Activated CD8-positive, alpha-beta T cell treated with anti-CD3 and anti-CD28 coated beads for 36 hours (primary cell): Measurements from ENCODE around the gene RBSN. TPM values are rescaled to one million over a fixed set of nuclear protein-coding genes. Genes with fewer than 3 reads are reported as not detected.

Experiments used
- ATAC-seq: fragments of 200-7000 bp; cut with Tn5 transposase; one replicate; pipeline ENCODE4 v1.10.0; 2021; ENCODE audit warnings: mild to moderate bottlenecking, moderate library complexity
- CTCF ChIA-PET: fragments of 350-600 bp; sonication (Branson Sonifier 250); formaldehyde crosslinking; loops from one replicate; lab custom pipeline; 2021; ENCODE audit warnings: antibody characterized with exemption; lab: Charles Lee
- POLR2A ChIA-PET: fragments of 350-600 bp; sonication (Branson Sonifier 250); formaldehyde crosslinking; loops from one replicate; lab custom pipeline; 2021; ENCODE audit warnings: antibody characterized with exemption; lab: Charles Lee
- DNase-seq: peaks from one replicate; pipeline ENCODE4 v3.0.0-alpha.2; 2020
- H3K27ac Mint-ChIP-seq: one replicate; pipeline ENCODE4 v1.8.0; 2021; ENCODE audit warnings: mild to moderate bottlenecking, mixed read lengths
- H3K27me3 Mint-ChIP-seq: one replicate; pipeline ENCODE4 v1.8.0; 2021; ENCODE audit warnings: mixed read lengths
- H3K36me3 Mint-ChIP-seq: one replicate; pipeline ENCODE4 v1.8.0; 2021; ENCODE audit warnings: low read depth, mixed read lengths
- H3K4me1 Mint-ChIP-seq: one replicate; pipeline ENCODE4 v1.8.0; 2021; ENCODE audit warnings: low read depth, mixed read lengths
- H3K4me3 Mint-ChIP-seq: one replicate; pipeline ENCODE4 v1.8.0; 2021; ENCODE audit warnings: mild to moderate bottlenecking, moderate library complexity, mixed read lengths
- H3K9me3 Mint-ChIP-seq: one replicate; pipeline ENCODE4 v1.8.0; 2021; ENCODE audit warnings: mixed read lengths
- CTCF ChIP-seq: fragments of 200-600 bp; IDR thresholded peaks from one replicate; pipeline ENCODE4 v1.8.0; 2022; ENCODE audit warnings: antibody characterized with exemption, mild to moderate bottlenecking
- intact Hi-C: fragments of 100-400 bp; cut with micrococcal nuclease; formaldehyde crosslinking; loops from one replicate; pipeline ENCODE4 v1.10.0; 2022
- total RNA-seq, 2 experiments: library from RNA; stranded (reverse); gene quantifications; one replicate each; pipeline ENCODE4 v1.2.3, GENCODE V29; 2021

Gene RBSN
- total RNA-seq, 2 experiments from 2014 or later, result 11.3 to 11.8 TPM

GRCh38 chr3:15064835-15065549, 34.0 kb downstream of the RBSN start, which contains the start of gene MRPS25:
TSS of gene MRPS25 (minus strand) at chr3:15065315. CDS start at chr3:15065194, 121 bp downstream.
- ATAC-seq (peak; percentile 99), DNase-seq (peak; percentile 94)
- ChIA-PET POLR2A (interaction anchor here (0.7 to 4.5 kb wide), 13 partner anchors 9 to 144 kb away, joined by 3 to 40 read pairs (median 3); partner anchors contain the start of genes NR2C2 and RBSN), CTCF (interaction anchor here (0.9 to 3.0 kb wide), 8 partner anchors 11 to 45 kb away, joined by 3 to 14 read pairs (median 4); no protein-coding TSS in a partner anchor)
- intact Hi-C loops, result no loop called here
- peak within 1 kb of the TSS; percentile 96 for H3K4me3 Mint-ChIP-seq
- no peaks in the 10 kb centered on the region for H3K9me3 Mint-ChIP-seq
- TF ChIP-seq CTCF, result no peak
- peaks cover 16% of the 10 kb centered on the region for H3K4me1 Mint-ChIP-seq
- peak within 1 kb of the TSS; percentile 97 for H3K27ac Mint-ChIP-seq
- H3K36me3 Mint-ChIP-seq, result peaks cover 22% of the 10 kb centered on the region
- H3K27me3 Mint-ChIP-seq, result no peaks in the 10 kb centered on the region

GRCh38 chr3:15064299-15064834, 34.6 kb downstream of the RBSN start:
- CTCF ChIA-PET, result interaction anchor here (1.0 to 3.0 kb wide), 6 partner anchors 11 to 45 kb away, joined by 3 to 14 read pairs (median 4); no protein-coding TSS in a partner anchor
- peaks cover 26% of the 10 kb centered on the region for H3K36me3 Mint-ChIP-seq
- no peaks in the 10 kb centered on the region for H3K9me3 Mint-ChIP-seq
- H3K27ac Mint-ChIP-seq, result peak overlapping the region; percentile 97
- peaks cover 21% of the 10 kb centered on the region for H3K4me1 Mint-ChIP-seq
- POLR2A ChIA-PET, result interaction anchor here (0.8 to 4.5 kb wide), 12 partner anchors 9 to 144 kb away, joined by 3 to 40 read pairs (median 4); partner anchors contain the start of genes NR2C2 and RBSN
- ATAC-seq (peak; percentile 5), DNase-seq (peak; percentile 34)
- no peak for TF ChIP-seq CTCF
- no peaks in the 10 kb centered on the region for H3K27me3 Mint-ChIP-seq
- peak overlapping the region; percentile 96 for H3K4me3 Mint-ChIP-seq
- intact Hi-C loops, result no loop called here

- ATAC-seq (no peak), DNase-seq (no peak)
- Mint-ChIP-seq H3K27me3 (no peaks in the 10 kb centered on the region), H3K36me3 (peaks cover 31% of the 10 kb centered on the region), H3K4me1 (peaks cover 21% of the 10 kb centered on the region), H3K9me3 (no peaks in the 10 kb centered on the region), H3K27ac (peak overlapping the region; percentile 97), H3K4me3 (peak overlapping the region; percentile 96)
- ChIA-PET POLR2A (interaction anchor here (1.0 to 4.5 kb wide), 7 partner anchors 10 to 117 kb away, joined by 3 to 40 read pairs (median 7); partner anchors contain the start of genes NR2C2 and RBSN), CTCF (interaction anchor here (1.4 to 3.0 kb wide), 3 partner anchors 12 to 15 kb away, joined by 4 to 14 read pairs (median 7); no protein-coding TSS in a partner anchor)
- no peak for TF ChIP-seq CTCF
- intact Hi-C loops, result no loop called here
These were observed 35.2 kb downstream of the RBSN start for GRCh38 chr3:15063656-15064286.

DNA sequence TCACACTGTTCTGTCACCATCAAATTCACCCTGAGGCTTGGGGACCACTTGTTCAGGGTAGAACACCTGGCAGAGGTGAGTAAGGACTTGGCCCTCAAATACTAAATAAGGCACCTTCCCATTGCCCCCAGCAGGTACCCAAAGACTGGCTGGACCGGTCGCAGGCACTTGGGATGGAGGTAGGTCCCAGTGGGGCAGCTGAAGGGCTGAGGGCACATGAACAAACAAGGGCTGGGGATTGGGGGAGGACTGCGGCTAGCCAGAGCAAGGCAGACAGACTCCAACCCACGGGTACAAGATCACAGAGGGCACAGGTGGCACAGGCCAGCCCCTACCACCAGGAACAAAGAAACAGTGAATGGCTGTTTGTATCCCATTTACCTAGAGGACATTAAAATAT, 35.7 kb downstream of the RBSN start:
- Mint-ChIP-seq H3K4me3 (peak overlapping the region; percentile 96), H3K9me3 (no peaks in the 10 kb centered on the region), H3K4me1 (peaks cover 23% of the 10 kb centered on the region), H3K36me3 (peaks cover 36% of the 10 kb centered on the region), H3K27me3 (no peaks in the 10 kb centered on the region), H3K27ac (no peak overlapping the region)
- DNase-seq (no peak), ATAC-seq (no peak)
- ChIA-PET CTCF (interaction anchor here (3.0 kb wide), 1 partner anchor 12 kb away, joined by 14 read pairs; no protein-coding TSS in a partner anchor), POLR2A (interaction anchor here (2.8 to 4.5 kb wide), 2 partner anchors 10 to 34 kb away, joined by 8 to 40 read pairs; partner anchors contain the start of gene RBSN)
- no peak for TF ChIP-seq CTCF
- intact Hi-C loops, result no loop called here
